GM23338 (cell line): ENCODE data around the gene SOD1. TPM values are rescaled to one million over a fixed set of nuclear protein-coding genes. Genes with fewer than 3 reads are reported as not detected.

Experiments used
- ATAC-seq: fragments of 200-7000 bp; cut with Tn5 transposase; 3 replicates; pipeline ENCODE4 v1.9.1; 2020
- DNase-seq: peaks from one replicate; pipeline ENCODE4 v3.0.0-alpha.2; 2015; ENCODE audit warnings: low spot score
- H2AFZ ChIP-seq: fragments of 200-600 bp; sonication (generic); 2 replicates; pipeline ENCODE4 v1.8.0; 2016; ENCODE audit warnings: antibody characterized with exemption, mild to moderate bottlenecking, moderate library complexity
- H3F3A ChIP-seq: fragments of 200-600 bp; sonication (generic); replicated peaks from 2 replicates; pipeline ENCODE4 v1.8.0; 2017; ENCODE audit warnings: antibody characterized with exemption, mixed run types, low read depth
- H3K27ac ChIP-seq: fragments of 200-600 bp; sonication (generic); 2 replicates; pipeline ENCODE4 v1.6.1; 2016; ENCODE audit warnings: low read depth
- H3K27me3 ChIP-seq: fragments of 200-600 bp; sonication (generic); 2 replicates; pipeline ENCODE4 v1.8.0; 2016; ENCODE audit warnings: mild to moderate bottlenecking, mixed run types, moderate library complexity; ENCODE audit not compliant: insufficient read depth
- H3K36me3 ChIP-seq: fragments of 200-600 bp; sonication (generic); 2 replicates; pipeline ENCODE4 v1.8.0; 2016; ENCODE audit warnings: mild to moderate bottlenecking; ENCODE audit not compliant: insufficient read depth
- H3K4me1 ChIP-seq: fragments of 200-600 bp; sonication (generic); 2 replicates; pipeline ENCODE4 v1.8.0; 2016; ENCODE audit warnings: mild to moderate bottlenecking, moderate library complexity; ENCODE audit not compliant: insufficient read depth
- H3K4me2 ChIP-seq: fragments of 200-600 bp; sonication (generic); 2 replicates; pipeline ENCODE4 v1.7.1; 2017; ENCODE audit warnings: mixed run types
- H3K4me3 ChIP-seq: fragments of 200-600 bp; sonication (generic); 2 replicates; pipeline ENCODE4 v1.6.1; 2016; ENCODE audit warnings: mixed run types
- H3K79me2 ChIP-seq: fragments of 200-600 bp; sonication (generic); replicated peaks from 2 replicates; pipeline ENCODE4 v1.8.0; 2017; ENCODE audit warnings: mild to moderate bottlenecking; ENCODE audit not compliant: insufficient read depth
- H3K9me2 ChIP-seq: fragments of 200-600 bp; sonication (generic); 2 replicates; pipeline ENCODE4 v1.8.0; 2017; ENCODE audit not compliant: insufficient read depth
- H4K20me1 ChIP-seq: fragments of 200-600 bp; sonication (generic); replicated peaks from 2 replicates; pipeline ENCODE4 v1.8.0; 2017; ENCODE audit warnings: mild to moderate bottlenecking; ENCODE audit not compliant: insufficient read depth
- H3K27ac Mint-ChIP-seq: 2 replicates; pipeline ENCODE4 v1.8.0; 2020; ENCODE audit warnings: inconsistent platforms, mild to moderate bottlenecking, moderate library complexity, mixed read lengths
- H3K27me3 Mint-ChIP-seq: 3 replicates; pipeline ENCODE4 v1.8.0; 2022; ENCODE audit warnings: low read depth, mild to moderate bottlenecking, moderate library complexity, mixed read lengths, inconsistent platforms; ENCODE audit not compliant: insufficient read depth, poor library complexity
- H3K36me3 Mint-ChIP-seq: 3 replicates; pipeline ENCODE4 v1.8.0; 2021; ENCODE audit warnings: low read depth, mild to moderate bottlenecking, inconsistent platforms, moderate library complexity, mixed read lengths
- H3K4me1 Mint-ChIP-seq: 3 replicates; pipeline ENCODE4 v1.8.0; 2020; ENCODE audit warnings: mild to moderate bottlenecking, inconsistent platforms, mixed read lengths
- H3K4me3 Mint-ChIP-seq: 3 replicates; pipeline ENCODE4 v1.8.0; 2021; ENCODE audit warnings: moderate library complexity, mild to moderate bottlenecking, inconsistent platforms, mixed read lengths
- H3K9me3 Mint-ChIP-seq: 3 replicates; pipeline ENCODE4 v1.8.0; 2020; ENCODE audit warnings: moderate library complexity, mild to moderate bottlenecking, inconsistent platforms, mixed read lengths
- CREB1 ChIP-seq: fragments of 250-450 bp; sonication (Bioruptor Pico); IDR thresholded peaks from 2 replicates; pipeline ENCODE4 v1.5.0; 2020; ENCODE audit warnings: low read depth, mild to moderate bottlenecking, moderate library complexity
- CTCF ChIP-seq, 2 experiments: fragments of 200-600 bp in 1 of 2; sonication (generic) in 1 of 2; conservative IDR thresholded peaks; 2 replicates each; pipeline versions ENCODE4 v1.5.1 to v1.6.1; 2016 to 2017; ENCODE audit warnings: antibody characterized with exemption in 2 of 2, low read depth in 2 of 2, mild to moderate bottlenecking in 2 of 2, moderate library complexity in 1 of 2
- EZH2 ChIP-seq: fragments of 200-600 bp; sonication (generic); IDR thresholded peaks from one replicate; pipeline ENCODE4 v1.8.0; 2017; ENCODE audit warnings: antibody characterized with exemption, mild to moderate bottlenecking, low read depth; ENCODE audit not compliant: unreplicated experiment
- EZH2phosphoT487 ChIP-seq: fragments of 200-600 bp; sonication (generic); IDR thresholded peaks from one replicate; pipeline ENCODE4 v1.8.1; 2018; ENCODE audit warnings: antibody characterized with exemption; ENCODE audit not compliant: unreplicated experiment
- JUNB ChIP-seq: IDR thresholded peaks from one replicate; pipeline ENCODE4 v1.6.1; 2016; ENCODE audit warnings: antibody characterized with exemption; ENCODE audit not compliant: unreplicated experiment
- NANOG ChIP-seq: IDR thresholded peaks from 2 replicates; pipeline ENCODE4 v1.6.1; 2016; ENCODE audit warnings: antibody characterized with exemption, borderline replicate concordance
- POLR2AphosphoS5 ChIP-seq: IDR thresholded peaks from 2 replicates; pipeline ENCODE4 v1.6.1; 2016; ENCODE audit warnings: antibody characterized with exemption, low read depth
- STAT1 ChIP-seq: IDR thresholded peaks from one replicate; pipeline ENCODE4 v1.6.1; 2016; ENCODE audit warnings: antibody characterized with exemption; ENCODE audit not compliant: unreplicated experiment
- ZNF114 ChIP-seq: fragments of 250-450 bp; sonication (Bioruptor Pico); IDR thresholded peaks from 2 replicates; pipeline ENCODE4 v1.5.0; 2020; ENCODE audit warnings: mild to moderate bottlenecking, moderate library complexity
- ZNF331 ChIP-seq: fragments of 250-450 bp; sonication (Bioruptor Pico); IDR thresholded peaks from 2 replicates; pipeline ENCODE4 v1.5.0; 2020; ENCODE audit warnings: low read depth, mild to moderate bottlenecking, moderate library complexity
- polyA plus RNA-seq: library from polyadenylated mRNA; unstranded; fragments of >200 nt; fragmentation: Nextera tagmentation; extraction: Ambion mirVana; gene quantifications from 2 replicates; pipeline ENCODE4 v1.2.1, GENCODE V29; 2016
- total RNA-seq: library from RNA; depleted of rRNA; stranded (reverse); fragments of >200 nt; shearing (Covaris generic); gene quantifications from 2 replicates; pipeline ENCODE4 v1.2.3, GENCODE V29; 2014
- TF ChIP-seq, protein P1 (sequence below): IDR thresholded peaks from one replicate; pipeline ENCODE4 v1.6.1; 2018; ENCODE audit warnings: antibody characterized with exemption; ENCODE audit not compliant: unreplicated experiment
- TF ChIP-seq, protein P2 (sequence below): fragments of 250-450 bp; sonication (Bioruptor Pico); IDR thresholded peaks from 2 replicates; pipeline ENCODE4 v1.5.0; 2020; ENCODE audit warnings: mild to moderate bottlenecking, moderate library complexity
- TF ChIP-seq, protein P3 (sequence below): IDR thresholded peaks from 2 replicates; pipeline ENCODE4 v1.6.1; 2016; ENCODE audit warnings: antibody characterized with exemption

The SOD1 gene
- total and polyA plus RNA-seq, 2 experiments from 2014 or later, result 123 to 454 TPM

DNA sequence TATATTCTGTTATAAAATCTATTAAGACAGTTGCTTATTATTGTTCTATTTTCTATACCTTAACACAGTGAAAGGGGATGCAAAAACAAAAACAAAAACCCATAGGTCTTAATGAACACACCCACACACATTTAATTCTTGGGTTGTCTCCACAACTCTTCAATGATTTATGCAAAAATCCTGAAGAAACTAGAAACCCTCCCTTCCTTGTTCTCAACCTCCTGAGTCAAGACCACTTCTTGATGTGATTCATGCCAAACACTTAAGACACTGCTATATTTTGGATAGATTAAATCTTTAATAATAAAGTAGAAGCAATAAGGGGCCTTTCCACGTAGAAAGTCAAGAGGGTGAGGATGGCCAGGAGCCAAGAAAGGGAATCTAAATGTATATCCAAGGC, 49.0 kb downstream of the SOD1 start:
- Mint-ChIP-seq H3K36me3 (peaks cover 8% of the 10 kb centered on the region; the same call in 2 of the 3 replicates), H3K4me3 (no peak overlapping the region), H3K4me1 (peaks cover 38% of the 10 kb centered on the region), H3K9me3 (no peaks in the 10 kb centered on the region), H3K27ac (no peak overlapping the region), H3K27me3 (peaks cover 2% of the 10 kb centered on the region)
- peaks cover 78% of the 10 kb centered on the region for H4K20me1 ChIP-seq
- H3K4me3 ChIP-seq, result no peak overlapping the region
- DNase-seq, result no peak
- H2AFZ ChIP-seq, result no peak overlapping the region
- H3K9me2 ChIP-seq, result no peaks in the 10 kb centered on the region
- H3K36me3 ChIP-seq, result no peaks in the 10 kb centered on the region
- ATAC-seq, result no peak
- H3K4me2 ChIP-seq, result no peak overlapping the region
- no peak for TF ChIP-seq EZH2phosphoT487
- TF ChIP-seq NANOG, result no peak
- TF ChIP-seq EZH2, result no peak
- TF ChIP-seq CREB1 (CRISPR knock-in tag), result no peak
- TF ChIP-seq JUNB, result no peak
- no peak for TF ChIP-seq ZNF114 (CRISPR knock-in tag)
- no peak for TF ChIP-seq STAT1
- TF ChIP-seq, protein P1, sequence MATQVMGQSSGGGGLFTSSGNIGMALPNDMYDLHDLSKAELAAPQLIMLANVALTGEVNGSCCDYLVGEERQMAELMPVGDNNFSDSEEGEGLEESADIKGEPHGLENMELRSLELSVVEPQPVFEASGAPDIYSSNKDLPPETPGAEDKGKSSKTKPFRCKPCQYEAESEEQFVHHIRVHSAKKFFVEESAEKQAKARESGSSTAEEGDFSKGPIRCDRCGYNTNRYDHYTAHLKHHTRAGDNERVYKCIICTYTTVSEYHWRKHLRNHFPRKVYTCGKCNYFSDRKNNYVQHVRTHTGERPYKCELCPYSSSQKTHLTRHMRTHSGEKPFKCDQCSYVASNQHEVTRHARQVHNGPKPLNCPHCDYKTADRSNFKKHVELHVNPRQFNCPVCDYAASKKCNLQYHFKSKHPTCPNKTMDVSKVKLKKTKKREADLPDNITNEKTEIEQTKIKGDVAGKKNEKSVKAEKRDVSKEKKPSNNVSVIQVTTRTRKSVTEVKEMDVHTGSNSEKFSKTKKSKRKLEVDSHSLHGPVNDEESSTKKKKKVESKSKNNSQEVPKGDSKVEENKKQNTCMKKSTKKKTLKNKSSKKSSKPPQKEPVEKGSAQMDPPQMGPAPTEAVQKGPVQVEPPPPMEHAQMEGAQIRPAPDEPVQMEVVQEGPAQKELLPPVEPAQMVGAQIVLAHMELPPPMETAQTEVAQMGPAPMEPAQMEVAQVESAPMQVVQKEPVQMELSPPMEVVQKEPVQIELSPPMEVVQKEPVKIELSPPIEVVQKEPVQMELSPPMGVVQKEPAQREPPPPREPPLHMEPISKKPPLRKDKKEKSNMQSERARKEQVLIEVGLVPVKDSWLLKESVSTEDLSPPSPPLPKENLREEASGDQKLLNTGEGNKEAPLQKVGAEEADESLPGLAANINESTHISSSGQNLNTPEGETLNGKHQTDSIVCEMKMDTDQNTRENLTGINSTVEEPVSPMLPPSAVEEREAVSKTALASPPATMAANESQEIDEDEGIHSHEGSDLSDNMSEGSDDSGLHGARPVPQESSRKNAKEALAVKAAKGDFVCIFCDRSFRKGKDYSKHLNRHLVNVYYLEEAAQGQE, result no peak
- TF ChIP-seq, protein P2, sequence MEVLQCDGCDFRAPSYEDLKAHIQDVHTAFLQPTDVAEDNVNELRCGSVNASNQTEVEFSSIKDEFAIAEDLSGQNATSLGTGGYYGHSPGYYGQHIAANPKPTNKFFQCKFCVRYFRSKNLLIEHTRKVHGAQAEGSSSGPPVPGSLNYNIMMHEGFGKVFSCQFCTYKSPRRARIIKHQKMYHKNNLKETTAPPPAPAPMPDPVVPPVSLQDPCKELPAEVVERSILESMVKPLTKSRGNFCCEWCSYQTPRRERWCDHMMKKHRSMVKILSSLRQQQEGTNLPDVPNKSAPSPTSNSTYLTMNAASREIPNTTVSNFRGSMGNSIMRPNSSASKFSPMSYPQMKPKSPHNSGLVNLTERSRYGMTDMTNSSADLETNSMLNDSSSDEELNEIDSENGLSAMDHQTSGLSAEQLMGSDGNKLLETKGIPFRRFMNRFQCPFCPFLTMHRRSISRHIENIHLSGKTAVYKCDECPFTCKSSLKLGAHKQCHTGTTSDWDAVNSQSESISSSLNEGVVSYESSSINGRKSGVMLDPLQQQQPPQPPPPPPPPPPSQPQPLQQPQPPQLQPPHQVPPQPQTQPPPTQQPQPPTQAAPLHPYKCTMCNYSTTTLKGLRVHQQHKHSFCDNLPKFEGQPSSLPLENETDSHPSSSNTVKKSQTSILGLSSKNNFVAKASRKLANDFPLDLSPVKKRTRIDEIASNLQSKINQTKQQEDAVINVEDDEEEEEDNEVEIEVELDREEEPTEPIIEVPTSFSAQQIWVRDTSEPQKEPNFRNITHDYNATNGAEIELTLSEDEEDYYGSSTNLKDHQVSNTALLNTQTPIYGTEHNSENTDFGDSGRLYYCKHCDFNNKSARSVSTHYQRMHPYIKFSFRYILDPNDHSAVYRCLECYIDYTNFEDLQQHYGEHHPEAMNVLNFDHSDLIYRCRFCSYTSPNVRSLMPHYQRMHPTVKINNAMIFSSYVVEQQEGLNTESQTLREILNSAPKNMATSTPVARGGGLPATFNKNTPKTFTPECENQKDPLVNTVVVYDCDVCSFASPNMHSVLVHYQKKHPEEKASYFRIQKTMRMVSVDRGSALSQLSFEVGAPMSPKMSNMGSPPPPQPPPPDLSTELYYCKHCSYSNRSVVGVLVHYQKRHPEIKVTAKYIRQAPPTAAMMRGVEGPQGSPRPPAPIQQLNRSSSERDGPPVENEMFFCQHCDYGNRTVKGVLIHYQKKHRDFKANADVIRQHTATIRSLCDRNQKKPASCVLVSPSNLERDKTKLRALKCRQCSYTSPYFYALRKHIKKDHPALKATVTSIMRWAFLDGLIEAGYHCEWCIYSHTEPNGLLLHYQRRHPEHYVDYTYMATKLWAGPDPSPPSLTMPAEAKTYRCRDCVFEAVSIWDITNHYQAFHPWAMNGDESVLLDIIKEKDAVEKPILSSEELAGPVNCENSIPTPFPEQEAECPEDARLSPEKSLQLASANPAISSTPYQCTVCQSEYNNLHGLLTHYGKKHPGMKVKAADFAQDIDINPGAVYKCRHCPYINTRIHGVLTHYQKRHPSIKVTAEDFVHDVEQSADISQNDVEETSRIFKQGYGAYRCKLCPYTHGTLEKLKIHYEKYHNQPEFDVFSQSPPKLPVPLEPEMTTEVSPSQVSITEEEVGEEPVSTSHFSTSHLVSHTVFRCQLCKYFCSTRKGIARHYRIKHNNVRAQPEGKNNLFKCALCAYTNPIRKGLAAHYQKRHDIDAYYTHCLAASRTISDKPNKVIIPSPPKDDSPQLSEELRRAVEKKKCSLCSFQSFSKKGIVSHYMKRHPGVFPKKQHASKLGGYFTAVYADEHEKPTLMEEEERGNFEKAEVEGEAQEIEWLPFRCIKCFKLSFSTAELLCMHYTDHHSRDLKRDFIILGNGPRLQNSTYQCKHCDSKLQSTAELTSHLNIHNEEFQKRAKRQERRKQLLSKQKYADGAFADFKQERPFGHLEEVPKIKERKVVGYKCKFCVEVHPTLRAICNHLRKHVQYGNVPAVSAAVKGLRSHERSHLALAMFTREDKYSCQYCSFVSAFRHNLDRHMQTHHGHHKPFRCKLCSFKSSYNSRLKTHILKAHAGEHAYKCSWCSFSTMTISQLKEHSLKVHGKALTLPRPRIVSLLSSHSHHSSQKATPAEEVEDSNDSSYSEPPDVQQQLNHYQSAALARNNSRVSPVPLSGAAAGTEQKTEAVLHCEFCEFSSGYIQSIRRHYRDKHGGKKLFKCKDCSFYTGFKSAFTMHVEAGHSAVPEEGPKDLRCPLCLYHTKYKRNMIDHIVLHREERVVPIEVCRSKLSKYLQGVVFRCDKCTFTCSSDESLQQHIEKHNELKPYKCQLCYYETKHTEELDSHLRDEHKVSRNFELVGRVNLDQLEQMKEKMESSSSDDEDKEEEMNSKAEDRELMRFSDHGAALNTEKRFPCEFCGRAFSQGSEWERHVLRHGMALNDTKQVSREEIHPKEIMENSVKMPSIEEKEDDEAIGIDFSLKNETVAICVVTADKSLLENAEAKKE, result no peak
- no peak for TF ChIP-seq ZNF331 (CRISPR knock-in tag)
- no peak for TF ChIP-seq POLR2AphosphoS5
- TF ChIP-seq, protein P3, sequence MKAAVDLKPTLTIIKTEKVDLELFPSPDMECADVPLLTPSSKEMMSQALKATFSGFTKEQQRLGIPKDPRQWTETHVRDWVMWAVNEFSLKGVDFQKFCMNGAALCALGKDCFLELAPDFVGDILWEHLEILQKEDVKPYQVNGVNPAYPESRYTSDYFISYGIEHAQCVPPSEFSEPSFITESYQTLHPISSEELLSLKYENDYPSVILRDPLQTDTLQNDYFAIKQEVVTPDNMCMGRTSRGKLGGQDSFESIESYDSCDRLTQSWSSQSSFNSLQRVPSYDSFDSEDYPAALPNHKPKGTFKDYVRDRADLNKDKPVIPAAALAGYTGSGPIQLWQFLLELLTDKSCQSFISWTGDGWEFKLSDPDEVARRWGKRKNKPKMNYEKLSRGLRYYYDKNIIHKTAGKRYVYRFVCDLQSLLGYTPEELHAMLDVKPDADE, result no peak
- TF ChIP-seq CTCF (conservative IDR thresholded peaks at IDR 0.05; ENCODE audit: low read depth in 2 of 2), result no peak
- H3F3A ChIP-seq, result no peaks in the 10 kb centered on the region
- no peaks in the 10 kb centered on the region for H3K27me3 ChIP-seq
- peaks cover 28% of the 10 kb centered on the region for H3K4me1 ChIP-seq
- no peak overlapping the region for H3K27ac ChIP-seq
- peaks cover 100% of the 10 kb centered on the region for H3K79me2 ChIP-seq
